T-helper 1 cell treated with Interleukin-12 subunit alpha and Interleukin-12 subunit beta and Interleukin-4 antibody, amounts not matched to agents 30 ng/mL and 1 ng/mL, for 36 hours (primary cell): ENCODE measurements around the gene CHSY3. TPM values are rescaled to one million over a fixed set of nuclear protein-coding genes. Genes with fewer than 3 reads are reported as not detected.

Source experiments
- intact Hi-C: fragments of 100-400 bp; cut with micrococcal nuclease; formaldehyde crosslinking; loops from one replicate; pipeline ENCODE4 v1.15.1; 2024
- total RNA-seq: library from RNA; stranded (reverse); gene quantifications from 2 replicates; pipeline ENCODE4 v1.2.3, GENCODE V29; 2022

Gene CHSY3
- total RNA-seq, 1 donor from 2014 or later, result not detected

DNA sequence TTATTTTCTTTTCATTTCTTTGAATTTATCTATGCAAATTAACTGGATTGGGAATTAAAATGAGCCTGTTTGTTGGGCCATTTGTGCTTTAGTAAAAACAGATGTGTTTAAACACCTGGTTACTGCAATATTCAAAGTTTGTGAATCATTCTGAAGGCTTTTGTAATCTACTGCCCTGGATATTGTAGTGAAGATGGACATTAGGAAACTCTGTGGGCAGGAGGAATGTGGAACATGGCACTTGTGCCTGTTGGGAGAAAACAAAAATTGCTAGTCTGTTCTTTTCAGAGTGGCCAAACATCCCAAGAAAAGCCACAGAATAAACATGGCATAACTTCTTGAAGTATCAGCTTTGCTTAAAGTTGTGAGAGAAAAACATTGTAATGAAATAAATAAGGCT lies 40.8 kb downstream of the CHSY3 start:
- intact Hi-C loops, result no loop called here

DNA sequence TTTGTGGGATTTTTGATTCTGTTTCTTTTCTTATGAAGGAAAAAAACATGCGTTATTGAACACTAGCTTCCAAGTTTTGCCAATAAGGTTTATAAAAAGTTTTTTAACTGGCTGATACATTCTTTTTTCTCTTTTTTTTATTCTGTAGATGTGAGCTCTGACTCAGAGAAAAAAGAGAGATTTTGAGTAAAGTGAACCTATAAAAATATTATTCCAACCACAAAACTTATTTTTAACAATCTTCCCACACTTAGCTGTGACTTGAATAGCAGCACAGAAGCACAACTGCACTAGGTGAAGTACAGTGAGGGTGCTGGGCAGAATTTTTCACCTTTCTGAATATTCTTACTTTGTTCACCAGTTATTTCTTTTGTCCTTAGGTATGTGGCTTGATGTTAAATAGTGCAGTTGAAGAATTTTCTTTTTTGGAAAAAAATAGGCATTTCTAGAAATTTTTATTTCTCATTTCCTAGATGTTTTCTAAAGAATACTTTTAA lies 41.6 kb downstream of the CHSY3 start:
- intact Hi-C loops, result no loop called here

DNA sequence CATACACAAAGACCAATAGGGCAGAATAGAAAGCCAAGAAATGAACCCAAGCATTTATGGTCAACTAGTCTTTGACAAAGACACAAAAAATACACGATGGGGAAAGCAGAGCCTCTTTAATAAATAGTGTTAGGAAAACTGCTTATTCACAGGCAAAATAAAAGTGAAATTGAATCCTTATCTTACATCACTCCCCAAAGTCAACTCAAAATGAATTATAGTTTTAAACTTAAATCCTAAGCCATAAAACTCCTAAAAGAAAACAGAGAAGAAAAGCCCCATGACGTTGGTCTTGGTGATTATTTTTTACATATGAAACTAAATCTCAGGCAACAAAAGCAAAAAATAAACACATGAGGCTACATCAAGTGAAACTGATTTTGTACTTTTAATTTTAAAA lies 46.8 kb downstream of the CHSY3 start:
- intact Hi-C loops, result no loop called here

DNA sequence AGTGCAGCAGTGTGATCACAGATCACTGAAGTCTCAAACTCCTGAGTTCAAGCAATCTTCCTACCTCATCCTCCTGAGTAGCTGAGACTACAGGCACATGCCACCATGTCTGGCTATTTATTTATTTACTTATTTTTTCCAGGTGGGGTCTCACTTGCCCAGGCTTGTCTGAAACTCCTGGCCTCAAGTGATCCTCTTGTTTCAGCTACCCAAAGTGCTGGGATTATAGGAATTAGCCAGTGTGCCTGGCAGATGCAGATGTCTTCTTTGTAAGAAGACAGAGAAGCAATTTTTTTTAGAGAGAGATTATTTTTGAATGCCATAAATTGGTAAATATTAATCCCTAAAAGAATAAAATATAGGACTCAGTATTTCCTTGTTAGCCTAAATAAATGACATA lies 54.3 kb downstream of the CHSY3 start:
- intact Hi-C loops, result no loop called here

DNA sequence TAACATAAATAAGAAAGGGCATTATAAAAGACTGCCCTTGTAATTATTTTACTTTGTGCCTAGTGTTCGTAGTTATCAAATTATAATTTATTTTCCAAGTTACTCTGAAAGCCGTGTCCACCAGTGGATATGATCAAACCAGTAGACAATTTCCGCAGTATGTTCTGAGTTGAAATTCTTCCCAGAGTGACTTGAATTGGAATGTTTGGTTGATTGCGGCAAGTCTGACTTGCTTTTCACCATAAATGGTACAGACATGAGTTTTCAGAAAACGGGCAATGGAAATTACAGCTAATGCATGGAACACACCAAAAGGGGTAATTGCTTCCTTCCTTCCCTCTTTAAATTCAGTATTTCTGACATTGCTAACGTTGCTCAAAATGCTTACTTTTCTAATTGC lies 56.6 kb downstream of the CHSY3 start:
- intact Hi-C loops, result no loop called here

DNA sequence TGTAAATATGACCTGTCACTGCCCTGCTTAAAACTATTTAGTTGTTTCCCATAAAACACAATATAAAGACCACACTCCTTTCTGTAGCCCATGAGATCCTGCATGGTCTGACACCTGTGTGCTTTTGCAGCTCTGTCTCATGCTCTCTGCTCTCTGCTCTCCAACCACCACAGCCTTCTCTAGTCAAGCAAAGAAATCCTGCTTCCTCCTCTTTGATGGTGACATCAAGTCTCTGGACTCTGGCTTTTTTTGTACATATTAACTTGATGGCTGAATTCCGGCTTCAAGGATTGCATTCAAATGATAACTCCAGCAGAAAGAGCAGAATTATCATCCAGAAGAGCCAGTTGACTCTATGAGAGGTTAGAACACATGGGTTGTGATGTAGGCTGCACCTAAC lies 58.2 kb downstream of the CHSY3 start:
- intact Hi-C loops, result no loop called here

DNA sequence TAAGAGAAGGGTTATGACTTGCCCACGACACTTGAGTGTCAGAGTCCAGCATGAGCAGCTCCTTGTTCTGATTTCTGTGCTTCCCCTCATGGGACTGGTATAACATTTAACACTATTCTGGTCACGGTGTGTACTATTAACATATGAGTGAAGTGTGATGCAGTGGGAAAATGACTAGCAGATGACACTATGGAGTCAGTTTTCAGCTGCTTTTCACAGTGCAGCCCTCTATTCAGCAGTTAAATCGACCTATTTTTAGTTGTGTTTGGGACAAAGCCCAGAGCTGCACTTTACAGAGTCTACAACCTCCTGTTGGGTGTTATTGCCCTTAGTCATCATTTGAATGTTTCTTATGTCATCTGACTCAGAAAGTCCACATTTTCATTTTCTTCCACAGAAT lies 59.1 kb downstream of the CHSY3 start:
- intact Hi-C loops, result no loop called here

DNA sequence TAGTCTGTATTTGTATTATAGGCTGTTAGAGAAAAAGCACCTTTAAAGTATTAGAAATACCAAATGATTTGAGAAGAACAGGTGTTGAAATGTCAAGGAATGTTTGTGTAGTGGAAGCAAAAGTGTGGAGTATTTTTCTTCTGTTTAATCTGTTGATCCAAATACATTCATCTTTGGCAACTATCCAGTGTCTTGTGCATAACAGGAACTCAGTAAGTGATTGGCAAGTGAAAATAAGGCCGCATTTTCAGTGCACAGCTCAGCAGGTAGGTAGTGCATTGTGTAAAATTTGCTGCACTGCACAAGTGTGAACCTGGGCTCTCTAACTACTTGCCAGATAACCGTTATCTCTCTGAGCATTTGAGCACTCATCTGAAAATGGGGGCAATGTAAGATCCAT lies 61.8 kb downstream of the CHSY3 start:
- intact Hi-C loops, result no loop called here

DNA sequence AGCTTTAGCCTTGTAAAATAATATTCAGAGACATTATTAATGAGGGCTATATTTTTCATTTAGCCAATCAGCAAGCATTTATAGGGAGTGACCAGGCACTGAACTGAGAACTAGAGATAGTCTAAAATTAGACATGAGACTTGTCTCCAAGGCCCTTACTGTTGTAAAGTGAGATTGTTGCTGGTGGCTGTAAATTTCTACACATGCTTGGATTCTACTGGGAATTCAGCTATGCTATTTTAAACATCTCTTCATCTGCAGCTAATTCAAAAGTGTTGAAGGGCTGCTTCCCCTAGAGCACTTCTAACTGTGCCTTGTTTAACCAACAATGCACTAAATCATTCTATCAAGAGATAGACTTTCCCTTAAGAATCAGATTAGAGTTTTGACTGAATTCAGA lies 67.4 kb downstream of the CHSY3 start:
- intact Hi-C loops, result no loop called here

DNA sequence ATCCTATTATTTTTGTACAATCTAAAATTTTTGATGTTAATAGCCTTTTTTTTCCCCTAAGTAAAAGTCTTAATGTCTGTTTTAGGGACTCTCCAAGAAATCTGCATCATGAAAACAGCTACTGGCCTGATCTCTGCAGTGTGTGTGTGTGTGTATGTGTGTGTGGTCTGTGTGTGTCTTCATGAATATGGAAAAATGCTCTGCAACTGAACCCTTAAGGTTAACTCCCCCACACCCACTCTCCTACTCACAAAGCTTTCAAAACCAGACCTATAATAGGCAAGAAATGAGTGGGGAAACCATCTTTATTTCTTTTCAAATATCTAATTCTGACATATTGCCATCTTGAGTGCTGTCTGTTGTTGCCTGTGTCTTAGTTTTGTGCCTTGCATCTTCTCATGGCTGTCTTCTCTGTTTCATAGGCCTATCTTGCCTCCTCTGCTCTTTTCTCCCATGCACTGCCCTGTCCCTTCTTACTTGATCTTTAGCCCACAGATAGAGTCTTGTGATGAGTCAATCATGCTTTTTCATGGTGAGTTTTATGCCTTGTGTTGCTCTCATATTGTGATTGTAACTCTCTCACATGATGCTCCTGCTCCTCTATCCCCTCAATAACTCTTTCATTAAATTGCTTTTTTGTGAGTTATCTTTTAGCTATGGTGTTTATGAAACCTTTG lies 68.3 kb downstream of the CHSY3 start:
- intact Hi-C loops, result no loop called here

DNA sequence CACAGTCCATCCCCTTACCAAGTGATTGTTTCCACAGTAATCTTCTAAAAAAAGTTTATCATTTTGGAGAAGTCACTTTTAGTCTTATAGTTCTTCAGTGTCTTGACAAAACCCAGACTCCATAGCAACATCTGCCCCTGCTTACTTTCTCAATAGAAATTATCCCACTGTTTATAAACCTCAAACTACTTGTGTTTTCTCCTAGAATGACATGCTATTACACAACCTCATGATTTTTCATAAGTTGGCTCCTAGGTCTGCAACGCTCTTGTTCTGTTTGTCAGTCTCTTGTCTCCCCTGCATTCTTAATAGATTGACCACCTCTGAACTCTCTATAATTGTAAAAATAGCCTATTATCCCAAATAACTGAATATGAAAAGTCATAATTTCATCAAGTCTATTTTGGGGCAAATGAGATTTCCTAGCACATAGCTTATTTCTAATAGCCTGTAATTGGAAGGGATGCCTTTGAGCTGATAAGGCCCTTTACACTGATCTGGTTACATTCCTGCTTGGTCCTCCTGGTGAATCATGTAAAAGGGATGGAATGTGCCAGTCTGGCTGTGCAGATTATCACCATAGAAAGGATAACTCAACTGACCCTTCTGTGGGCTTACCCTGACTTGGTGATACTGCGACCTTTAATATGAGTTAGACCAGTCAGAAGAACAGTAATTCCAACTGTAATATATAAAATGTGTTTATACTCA lies 69.6 kb downstream of the CHSY3 start:
- intact Hi-C loops, result no loop called here

DNA sequence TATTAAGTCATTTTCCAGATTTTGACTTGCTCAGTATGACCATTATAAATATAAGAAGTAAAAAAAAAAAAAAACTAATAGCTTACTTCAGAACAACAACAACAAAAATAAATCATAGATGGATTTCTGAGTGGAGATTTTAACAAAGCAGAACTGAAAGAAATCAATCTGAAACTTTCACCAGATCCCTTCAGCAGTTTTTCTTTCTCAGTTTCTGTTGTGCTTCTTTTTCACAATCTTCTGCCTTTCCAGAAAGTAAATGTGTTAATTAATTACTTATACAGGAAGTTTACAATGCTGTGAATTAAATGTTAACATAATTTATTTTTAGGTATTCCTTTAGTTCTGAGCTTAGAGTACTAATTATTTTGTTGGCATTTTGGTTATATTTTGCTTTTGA lies 73.5 kb downstream of the CHSY3 start:
- intact Hi-C loops, result no loop called here

DNA sequence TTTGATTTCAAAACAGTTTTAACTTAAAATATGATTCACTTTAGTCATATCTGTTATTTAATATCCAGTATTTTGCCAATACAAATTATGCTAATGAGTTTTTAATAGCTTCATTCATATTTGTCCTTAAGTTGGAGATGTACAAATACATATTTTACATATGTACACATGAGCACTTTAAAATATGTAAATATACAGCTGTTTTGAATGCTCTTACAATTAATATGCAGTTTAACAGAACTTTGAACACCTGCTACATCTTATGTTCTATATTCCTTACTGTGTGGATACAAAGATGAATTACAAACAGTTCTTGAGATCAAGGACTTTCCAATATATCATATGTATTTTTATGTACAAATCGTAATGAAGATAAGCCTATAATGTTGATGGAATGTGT lies 74.0 kb downstream of the CHSY3 start:
- intact Hi-C loops, result no loop called here

DNA sequence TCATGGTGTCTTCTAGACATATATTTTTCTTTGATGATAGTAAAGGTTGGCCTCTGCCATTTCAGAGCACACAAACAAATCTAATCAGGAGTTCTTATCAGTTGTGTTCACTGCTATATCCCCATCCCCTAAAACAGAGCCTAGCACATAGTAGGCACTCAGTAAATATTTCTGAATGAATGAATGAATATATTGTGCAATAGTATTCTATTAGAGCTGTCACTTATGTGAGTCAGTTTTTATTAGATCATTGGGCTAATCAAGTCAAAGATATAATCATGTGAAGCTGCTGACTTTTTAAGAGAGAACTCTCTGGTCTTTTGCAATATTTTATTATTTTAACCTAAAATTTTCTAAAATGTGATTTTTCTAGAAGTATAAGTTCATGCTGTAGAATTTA lies 84.2 kb downstream of the CHSY3 start:
- intact Hi-C loops, result no loop called here

DNA sequence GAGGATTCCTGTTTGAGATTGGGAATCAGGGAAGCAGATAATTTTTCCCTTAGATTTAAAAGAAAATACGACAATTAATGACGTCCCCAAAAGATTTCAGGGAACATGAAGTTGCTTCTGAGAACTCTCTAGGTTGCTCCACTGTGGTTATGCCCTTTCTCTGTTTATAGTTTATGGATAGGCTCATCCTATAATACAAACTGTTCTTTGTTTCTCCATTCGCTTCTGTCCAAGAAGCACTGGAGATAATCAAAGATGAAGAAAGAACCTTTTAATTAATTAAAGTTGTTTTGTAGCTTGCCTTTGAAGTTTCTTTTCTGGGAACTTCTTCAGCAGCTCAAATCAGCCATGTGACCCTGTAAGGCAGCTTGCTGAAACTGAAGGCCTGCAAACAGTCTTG lies 87.5 kb downstream of the CHSY3 start:
- intact Hi-C loops, result no loop called here

DNA sequence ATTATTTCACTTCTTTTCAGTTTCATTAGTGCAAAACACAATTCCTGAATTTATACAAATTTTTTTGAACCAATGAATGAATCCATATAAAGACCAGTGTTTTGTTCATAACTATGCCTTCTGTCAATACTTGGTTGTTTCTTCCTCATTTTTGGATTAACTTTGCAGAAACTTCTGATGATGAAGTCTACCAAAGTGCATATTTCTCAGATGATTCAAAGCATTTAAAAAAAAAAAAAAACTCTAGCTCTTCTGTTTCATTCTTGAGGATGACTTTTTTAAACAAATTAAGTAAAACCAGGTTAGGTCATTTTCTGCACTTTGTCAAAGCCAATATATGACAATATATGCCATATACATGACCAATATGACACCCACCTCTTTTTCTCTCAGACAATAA lies 92.6 kb downstream of the CHSY3 start:
- intact Hi-C loops, result no loop called here

DNA sequence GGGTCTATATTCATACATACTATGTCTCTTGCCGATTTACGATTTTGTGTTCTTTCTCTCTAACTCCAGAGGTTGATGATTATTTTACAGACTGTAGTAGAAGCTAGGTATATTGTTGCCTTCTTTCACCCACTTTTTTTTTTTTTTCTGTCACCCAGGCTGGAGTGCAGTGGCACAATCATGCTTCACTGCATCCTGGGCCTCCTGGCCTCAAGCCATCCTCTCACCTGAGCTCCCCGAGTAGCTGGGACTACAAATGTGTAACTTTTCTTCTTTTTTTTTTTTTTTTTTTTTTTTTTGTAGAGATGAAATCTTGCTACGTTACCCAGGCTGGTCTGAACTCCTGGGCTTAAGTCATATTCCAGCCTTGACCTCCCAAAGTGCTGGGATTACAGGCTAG lies 96.2 kb downstream of the CHSY3 start:
- intact Hi-C loops, result no loop called here

DNA sequence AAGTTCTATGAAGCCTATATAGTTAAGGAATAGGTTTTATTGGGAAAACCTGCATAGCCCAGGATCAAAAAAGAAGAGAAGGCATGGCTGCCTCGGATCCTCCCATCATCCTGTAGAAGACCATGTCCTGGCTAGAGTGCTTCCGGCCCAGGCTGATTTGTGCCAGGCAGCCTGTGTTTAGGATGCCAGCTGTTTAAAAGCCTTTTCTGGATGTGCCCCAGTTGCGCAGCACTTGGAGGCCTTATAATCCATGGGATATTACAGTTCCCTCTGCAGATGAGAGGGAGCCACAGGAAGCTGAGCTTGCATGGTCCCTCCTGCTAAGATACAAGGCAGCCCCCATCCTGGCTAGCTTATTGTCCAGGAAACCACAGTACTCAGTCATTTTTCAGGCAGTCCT lies 97.9 kb downstream of the CHSY3 start:
- intact Hi-C loops, result no loop called here

DNA sequence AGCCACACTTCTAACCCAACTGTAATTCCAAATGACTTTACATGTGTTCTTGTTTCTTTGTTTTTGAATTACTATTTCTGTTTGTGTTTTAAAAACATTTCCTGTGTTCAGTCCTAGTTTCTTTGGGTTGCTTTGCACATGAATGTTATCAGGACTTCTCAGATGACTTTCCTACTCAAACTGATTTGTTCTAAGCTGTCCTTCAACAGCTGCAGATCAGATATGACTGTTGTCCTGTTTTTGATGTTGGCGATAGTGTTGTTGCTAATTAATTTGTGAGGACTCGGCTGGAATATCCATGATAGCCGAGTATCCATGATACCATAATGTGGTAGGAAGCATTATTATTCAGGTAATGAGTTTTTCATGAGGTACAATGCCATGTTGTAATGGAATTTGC lies 98.6 kb downstream of the CHSY3 start:
- intact Hi-C loops, result no loop called here

DNA sequence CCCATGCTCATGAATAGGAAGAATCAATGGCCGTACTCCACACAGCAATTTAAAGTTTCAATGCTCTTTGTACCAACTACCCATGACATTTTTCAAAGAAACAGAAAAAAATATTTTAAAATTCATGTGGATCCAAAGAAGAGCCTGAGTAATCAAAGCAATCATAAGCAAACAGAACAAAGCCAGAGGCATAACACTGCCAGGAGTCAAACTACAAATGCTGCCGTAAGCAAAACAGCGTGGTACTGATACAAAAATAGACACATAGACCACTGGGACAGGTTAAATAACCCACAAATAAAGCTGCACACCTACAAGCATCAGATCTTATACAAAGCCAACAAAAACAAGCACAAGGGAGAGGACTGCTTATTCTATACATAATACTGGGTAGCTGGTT lies 107.7 kb downstream of the CHSY3 start:
- intact Hi-C loops, result no loop called here

DNA sequence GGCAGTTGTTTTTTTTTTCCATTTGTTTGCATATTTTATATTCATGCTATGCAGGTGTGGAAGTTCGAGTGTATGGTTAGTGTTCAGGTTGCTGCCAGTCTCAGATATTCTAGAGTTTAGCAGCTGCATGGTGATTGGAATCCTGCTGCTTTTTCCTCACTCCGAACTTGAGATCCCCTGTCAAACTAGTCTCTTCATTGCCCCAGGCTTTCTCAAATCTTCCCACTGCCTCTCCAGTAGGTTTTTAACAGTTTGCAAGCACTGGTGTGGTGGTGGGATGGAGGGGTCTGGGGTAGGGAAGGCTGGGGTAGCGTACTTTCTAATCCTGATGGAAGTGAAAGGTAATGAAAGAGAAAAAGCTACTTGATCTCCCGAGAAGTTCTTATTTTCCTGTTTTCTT lies 112.9 kb downstream of the CHSY3 start:
- intact Hi-C loops, result no loop called here

DNA sequence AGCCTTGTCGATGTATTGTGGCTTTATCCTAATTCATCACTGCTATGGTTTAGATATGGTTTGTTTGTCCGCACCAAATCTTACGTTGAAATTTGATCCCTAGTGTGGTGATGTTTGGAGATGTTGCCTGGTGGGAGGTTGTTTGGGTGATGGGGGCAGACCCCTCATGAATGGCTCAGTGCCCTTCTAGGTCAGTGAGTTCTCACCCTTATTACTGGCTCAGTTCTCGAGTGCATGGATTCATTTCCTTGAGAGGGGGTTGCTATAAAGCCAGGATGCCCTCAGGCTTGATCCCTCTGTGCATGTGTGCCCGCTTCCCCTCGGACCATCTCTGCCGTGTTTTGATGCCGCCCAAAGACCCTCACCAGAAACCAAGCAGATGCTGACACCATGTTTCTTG lies 114.4 kb downstream of the CHSY3 start:
- intact Hi-C loops, result no loop called here

DNA sequence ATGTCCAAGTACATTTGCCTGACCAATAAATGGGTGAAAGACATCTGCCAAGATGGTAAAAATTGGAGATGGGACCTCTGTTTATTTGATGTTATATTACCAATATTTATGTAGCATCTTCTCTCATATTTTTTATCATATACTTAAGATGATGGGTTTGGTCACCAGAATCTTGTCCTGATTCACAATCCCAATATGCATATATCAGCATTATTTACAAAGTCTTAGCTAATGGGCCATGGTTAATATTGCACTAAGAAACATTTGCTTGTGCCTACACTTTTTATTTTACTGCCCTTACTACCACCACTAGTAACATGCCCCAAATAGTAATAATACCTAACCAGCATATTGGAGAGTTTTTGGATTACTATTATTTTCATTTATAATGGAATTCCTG lies 116.7 kb downstream of the CHSY3 start:
- intact Hi-C loops, result no loop called here
